ENCODE data around the gene MFAP2.

DNA sequence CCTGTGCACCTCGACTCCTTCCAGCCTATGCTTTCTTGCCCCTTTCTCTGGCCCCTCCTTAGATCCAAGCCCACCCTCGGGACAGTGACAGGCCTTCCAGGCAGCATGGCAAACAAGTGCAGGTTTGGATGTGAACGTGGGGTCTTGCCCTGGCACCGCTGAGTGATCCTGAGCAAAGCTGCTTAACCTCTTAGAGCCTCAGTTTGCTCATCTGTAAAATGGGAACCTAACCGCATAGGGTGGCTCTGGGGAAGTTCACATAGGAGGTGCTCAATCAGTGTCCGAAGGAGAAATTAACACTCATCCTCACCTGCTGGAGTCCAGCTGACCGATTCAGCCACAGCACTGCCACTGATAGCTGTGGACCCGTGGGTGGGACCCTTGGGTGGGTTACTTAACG is 7.2 kb downstream of the MFAP2 start:
- TF ChIP-seq ZNF292 (tag by site-specific recombination; IDR thresholded peaks at IDR 0.05; ENCODE audit: borderline replicate concordance, low read depth) (no peak), ZNF747 (tag by site-specific recombination; IDR thresholded peaks at IDR 0.05) (no peak), ZNF350 (tag by site-specific recombination; IDR thresholded peaks at IDR 0.05) (no peak), ZNF785 (tag by site-specific recombination; IDR thresholded peaks at IDR 0.05) (no peak), PBX3 (CRISPR knock-in tag; IDR thresholded peaks at IDR 0.05) (no peak), PATZ1 (tag by site-specific recombination; IDR thresholded peaks at IDR 0.05) (no peak), ZNF23 (tag by site-specific recombination; IDR thresholded peaks at IDR 0.05; ENCODE audit: borderline replicate concordance) (no peak), ZNF174 (tag by site-specific recombination; IDR thresholded peaks at IDR 0.05) (no peak)
- TF ChIP-seq, protein P1, sequence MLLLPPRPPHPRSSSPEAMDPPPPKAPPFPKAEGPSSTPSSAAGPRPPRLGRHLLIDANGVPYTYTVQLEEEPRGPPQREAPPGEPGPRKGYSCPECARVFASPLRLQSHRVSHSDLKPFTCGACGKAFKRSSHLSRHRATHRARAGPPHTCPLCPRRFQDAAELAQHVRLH (tag by site-specific recombination; IDR thresholded peaks at IDR 0.05), result no peak
- TF ChIP-seq, protein P2, sequence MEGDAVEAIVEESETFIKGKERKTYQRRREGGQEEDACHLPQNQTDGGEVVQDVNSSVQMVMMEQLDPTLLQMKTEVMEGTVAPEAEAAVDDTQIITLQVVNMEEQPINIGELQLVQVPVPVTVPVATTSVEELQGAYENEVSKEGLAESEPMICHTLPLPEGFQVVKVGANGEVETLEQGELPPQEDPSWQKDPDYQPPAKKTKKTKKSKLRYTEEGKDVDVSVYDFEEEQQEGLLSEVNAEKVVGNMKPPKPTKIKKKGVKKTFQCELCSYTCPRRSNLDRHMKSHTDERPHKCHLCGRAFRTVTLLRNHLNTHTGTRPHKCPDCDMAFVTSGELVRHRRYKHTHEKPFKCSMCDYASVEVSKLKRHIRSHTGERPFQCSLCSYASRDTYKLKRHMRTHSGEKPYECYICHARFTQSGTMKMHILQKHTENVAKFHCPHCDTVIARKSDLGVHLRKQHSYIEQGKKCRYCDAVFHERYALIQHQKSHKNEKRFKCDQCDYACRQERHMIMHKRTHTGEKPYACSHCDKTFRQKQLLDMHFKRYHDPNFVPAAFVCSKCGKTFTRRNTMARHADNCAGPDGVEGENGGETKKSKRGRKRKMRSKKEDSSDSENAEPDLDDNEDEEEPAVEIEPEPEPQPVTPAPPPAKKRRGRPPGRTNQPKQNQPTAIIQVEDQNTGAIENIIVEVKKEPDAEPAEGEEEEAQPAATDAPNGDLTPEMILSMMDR (tag by site-specific recombination; IDR thresholded peaks at IDR 0.05), result no peak
- TF ChIP-seq, protein P3, sequence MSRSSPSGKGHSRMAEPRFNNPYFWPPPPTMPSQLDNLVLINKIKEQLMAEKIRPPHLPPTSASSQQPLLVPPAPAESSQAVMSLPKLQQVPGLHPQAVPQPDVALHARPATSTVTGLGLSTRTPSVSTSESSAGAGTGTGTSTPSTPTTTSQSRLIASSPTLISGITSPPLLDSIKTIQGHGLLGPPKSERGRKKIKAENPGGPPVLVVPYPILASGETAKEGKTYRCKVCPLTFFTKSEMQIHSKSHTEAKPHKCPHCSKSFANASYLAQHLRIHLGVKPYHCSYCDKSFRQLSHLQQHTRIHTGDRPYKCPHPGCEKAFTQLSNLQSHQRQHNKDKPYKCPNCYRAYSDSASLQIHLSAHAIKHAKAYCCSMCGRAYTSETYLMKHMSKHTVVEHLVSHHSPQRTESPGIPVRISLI (tag by site-specific recombination; IDR thresholded peaks at IDR 0.05), result no peak

Measured in HEK293 (cell line).